HL-60 (cell line): Measurements from ENCODE around the gene SLC28A1.

Source experiments
- CTCF ChIP-seq: IDR thresholded peaks from one replicate; pipeline ENCODE4 v1.5.1; 2011; ENCODE audit warnings: low read length, control low read depth, inconsistent platforms; ENCODE audit not compliant: insufficient read depth
- GABPA ChIP-seq: IDR thresholded peaks from 2 replicates; pipeline ENCODE4 v1.6.1; 2012; ENCODE audit warnings: low read depth
- POLR2AphosphoS5 ChIP-seq: IDR thresholded peaks from 2 replicates; pipeline ENCODE4 v1.6.1; 2012; ENCODE audit warnings: low read depth
- SPI1 ChIP-seq: IDR thresholded peaks from 2 replicates; pipeline ENCODE4 v1.6.1; 2012; ENCODE audit warnings: low read depth, mild to moderate bottlenecking, borderline replicate concordance

- TF ChIP-seq CTCF, result no peak
- TF ChIP-seq SPI1, result no peak
- no peak for TF ChIP-seq POLR2AphosphoS5
- no peak for TF ChIP-seq GABPA
Observed at GRCh38 chr15:84976746-84977345, 92.4 kb downstream of the SLC28A1 start.
